ENCODE data around the gene GDE1. TPM values are rescaled to one million over a fixed set of nuclear protein-coding genes. Genes with fewer than 3 reads are reported as not detected.

Gene GDE1
- polyA plus RNA-seq, 1 donor (not counting 4 experiments of a cell fraction or from before 2014, with no cell fraction given) = 52.9 TPM

GRCh38 chr16:19507867-19508266, 14.0 kb downstream of the GDE1 start:
- dilution Hi-C loops (cut with MboI; ENCODE audit: extremely low pct_ligation_motif_present, low sequenced_read_pairs) = loop anchor here (25.0 kb wide), 1 partner anchor 96 kb away; the partner anchor contains the start of gene TMC5
- DNase-seq (ENCODE audit: low read depth, low spot score) = no peak

GRCh38 chr16:19506965-19507364, 14.9 kb downstream of the GDE1 start:
- H3K36me3 ChIP-seq (ENCODE audit: control insufficient read depth in 2 of 2, extremely low read depth in 1 of 2, insufficient read depth in 2 of 2, low read length in 2 of 2) = peaks cover 14 to 18% of the 10 kb centered on the region in 2 experiments
- no peaks in the 10 kb centered on the region for H3K4me1 ChIP-seq (ENCODE audit: control insufficient read depth, extremely low read depth, insufficient read depth, low read length)
- no peaks in the 10 kb centered on the region for H3K9me1 ChIP-seq (ENCODE audit: control insufficient read depth, extremely low read depth, insufficient read depth, low read length)
- dilution Hi-C loops (cut with MboI; ENCODE audit: extremely low pct_ligation_motif_present, low sequenced_read_pairs) = loop anchor here (25.0 kb wide), 1 partner anchor 95 kb away; the partner anchor contains the start of gene TMC5
- no peaks in the 10 kb centered on the region for H3K79me2 ChIP-seq (ENCODE audit: control insufficient read depth, insufficient read depth, low read length)
- H3K27me3 ChIP-seq (ENCODE audit: control insufficient read depth, extremely low read depth, insufficient read depth, low read length) = no peaks in the 10 kb centered on the region
- no peaks in the 10 kb centered on the region for H3K9me3 ChIP-seq (ENCODE audit: control insufficient read depth, low read depth, low read length)
- TF ChIP-seq EZH2 (IDR thresholded peaks at IDR 0.05; ENCODE audit: low read length) (no peak), CTCF (optimal IDR thresholded peaks at IDR 0.05 in 1 of 3, IDR thresholded peaks at IDR 0.05 in 1 of 3, conservative IDR thresholded peaks at IDR 0.05 in 1 of 3; ENCODE audit: extremely low read depth in 1 of 3, insufficient read depth in 2 of 3, low read length in 3 of 3) (no peak)
- no peak overlapping the region for H3K9ac ChIP-seq (ENCODE audit: control insufficient read depth, extremely low read depth, insufficient read depth, low read length)
- peaks cover 4% of the 10 kb centered on the region for H4K20me1 ChIP-seq (ENCODE audit: control insufficient read depth, extremely low read depth, insufficient read depth, low read length)
- FAIRE-seq (no peak), DNase-seq (ENCODE audit: low read depth, low spot score) (no peak)
- H2AFZ ChIP-seq (ENCODE audit: control insufficient read depth, low read length) = no peak overlapping the region
- no peak overlapping the region for H3K27ac ChIP-seq (ENCODE audit: control insufficient read depth, insufficient read depth, low read length)
- H3K4me2 ChIP-seq (ENCODE audit: control insufficient read depth, extremely low read depth, insufficient read depth, low read depth, low read length) = no peak overlapping the region
- H3K4me3 ChIP-seq (ENCODE audit: control insufficient read depth in 2 of 3, extremely low read depth in 1 of 3, insufficient read depth in 2 of 3, low read depth in 1 of 3, low read length in 3 of 3) = no peak overlapping the region

More at GRCh38 chr16:19507867-19508266, 14.0 kb downstream of the GDE1 start:
- Histone ChIP-seq H3K9ac (ENCODE audit: control insufficient read depth, extremely low read depth, insufficient read depth, low read length) (no peak overlapping the region), H3K4me1 (ENCODE audit: control insufficient read depth, extremely low read depth, insufficient read depth, low read length) (no peaks in the 10 kb centered on the region), H3K4me2 (ENCODE audit: control insufficient read depth, extremely low read depth, insufficient read depth, low read depth, low read length) (no peak overlapping the region), H3K27ac (ENCODE audit: control insufficient read depth, insufficient read depth, low read length) (no peak overlapping the region), H3K36me3 (ENCODE audit: control insufficient read depth in 2 of 2, extremely low read depth in 1 of 2, insufficient read depth in 2 of 2, low read length in 2 of 2) (peaks cover 10 to 18% of the 10 kb centered on the region in 2 experiments), H3K9me3 (ENCODE audit: control insufficient read depth, low read depth, low read length) (no peaks in the 10 kb centered on the region), H4K20me1 (ENCODE audit: control insufficient read depth, extremely low read depth, insufficient read depth, low read length) (peaks cover 4% of the 10 kb centered on the region), H3K27me3 (ENCODE audit: control insufficient read depth, extremely low read depth, insufficient read depth, low read length) (no peaks in the 10 kb centered on the region), H3K79me2 (ENCODE audit: control insufficient read depth, insufficient read depth, low read length) (no peaks in the 10 kb centered on the region), H2AFZ (ENCODE audit: control insufficient read depth, low read length) (no peak overlapping the region), H3K9me1 (ENCODE audit: control insufficient read depth, extremely low read depth, insufficient read depth, low read length) (no peaks in the 10 kb centered on the region), H3K4me3 (ENCODE audit: control insufficient read depth in 2 of 3, extremely low read depth in 1 of 3, insufficient read depth in 2 of 3, low read depth in 1 of 3, low read length in 3 of 3) (no peak overlapping the region)
- TF ChIP-seq CTCF (optimal IDR thresholded peaks at IDR 0.05 in 1 of 3, IDR thresholded peaks at IDR 0.05 in 1 of 3, conservative IDR thresholded peaks at IDR 0.05 in 1 of 3; ENCODE audit: extremely low read depth in 1 of 3, insufficient read depth in 2 of 3, low read length in 3 of 3) (no peak), EZH2 (IDR thresholded peaks at IDR 0.05; ENCODE audit: low read length) (no peak)
- no peak for FAIRE-seq

Measured in keratinocyte (primary cell).